PFSK-1 (cell line): ENCODE data around the gene FBXO47.

ENCODE experiments used
- FOXP2 ChIP-seq: optimal IDR thresholded peaks from 2 replicates; pipeline ENCODE3; 2011; ENCODE audit warnings: borderline replicate concordance, control low read depth, inconsistent platforms; ENCODE audit not compliant: insufficient read depth; ENCODE audit errors: extremely low read length, extremely low read depth
- POLR2AphosphoS5 ChIP-seq: IDR thresholded peaks from 2 replicates; pipeline ENCODE4 v1.6.1; 2012; ENCODE audit warnings: low read depth, mild to moderate bottlenecking, control low read depth, low read length, moderate library complexity
- SIN3A ChIP-seq: IDR thresholded peaks from 2 replicates; pipeline ENCODE4 v1.6.1; 2012; ENCODE audit warnings: mild to moderate bottlenecking, low read length, moderate library complexity, borderline replicate concordance; ENCODE audit not compliant: insufficient read depth
- TAF1 ChIP-seq: IDR thresholded peaks from 2 replicates; pipeline ENCODE4 v1.6.1; 2012; ENCODE audit warnings: low read length, control low read depth, borderline replicate concordance; ENCODE audit not compliant: insufficient read depth

GRCh38 chr17:38958756-38959155 lies 8.4 kb downstream of the FBXO47 start:
- TF ChIP-seq POLR2AphosphoS5 = no peak
- no peak for TF ChIP-seq TAF1
- no peak for TF ChIP-seq SIN3A
- TF ChIP-seq FOXP2 = no peak
